Cerebellar nuclear complex (tissue), 1 donor: ENCODE data around the gene S100A2.
"Not testable (repeated sequence)": the region's sequence is repeated elsewhere in the genome, so short reads cannot be mapped to it uniquely, and the experiment has no call there.

ENCODE experiments used
- DNase-seq, 2 experiments: peaks; one replicate each; lab custom pipeline; 2025; lab: John Stamatoyannopoulos, UW

S100A2 gene

GRCh38 chr1:153588482-153588881, 22.8 kb upstream of the S100A2 start:
- DNase-seq, result no peak

DNA sequence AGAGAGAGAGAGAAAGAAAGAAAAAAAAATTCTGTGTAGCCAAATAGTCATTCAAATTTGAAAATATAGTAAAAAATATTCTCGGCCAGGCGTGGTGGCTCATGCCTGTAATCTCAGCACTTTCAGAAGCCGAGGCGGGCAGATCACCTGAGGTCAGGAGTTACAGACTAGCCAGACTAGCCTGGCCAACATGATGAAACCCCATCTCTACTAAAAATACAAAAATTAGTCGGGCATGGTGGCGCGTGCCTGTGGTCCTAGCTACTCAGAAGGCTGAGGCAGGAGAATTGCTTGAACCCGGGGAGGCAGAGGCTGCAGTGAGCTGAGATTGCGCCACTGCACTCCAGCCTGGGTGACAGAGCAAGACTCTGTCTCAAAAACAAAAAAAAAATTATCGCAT, 22.4 kb upstream of the S100A2 start:
- not testable (repeated sequence) for DNase-seq

DNA sequence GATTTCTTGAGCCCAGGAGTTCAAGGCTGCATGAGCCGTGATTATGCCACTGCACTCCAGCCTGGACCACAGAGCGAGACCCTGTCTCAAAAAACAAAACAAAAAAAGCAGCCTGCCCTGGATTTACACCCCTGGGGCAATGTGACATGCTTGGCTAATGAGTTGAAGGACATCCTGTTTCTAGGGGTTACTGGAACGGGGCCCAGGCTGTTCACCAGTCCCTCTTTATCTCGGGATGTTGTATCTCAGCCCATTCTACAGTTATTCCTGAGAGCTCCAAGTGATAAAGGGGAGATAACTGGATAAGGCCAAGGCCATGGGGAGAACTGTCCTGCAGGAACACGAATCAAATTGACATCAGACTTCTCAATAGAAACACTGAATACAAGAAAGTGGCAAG, 21.7 kb upstream of the S100A2 start:
- no peak for DNase-seq

DNA sequence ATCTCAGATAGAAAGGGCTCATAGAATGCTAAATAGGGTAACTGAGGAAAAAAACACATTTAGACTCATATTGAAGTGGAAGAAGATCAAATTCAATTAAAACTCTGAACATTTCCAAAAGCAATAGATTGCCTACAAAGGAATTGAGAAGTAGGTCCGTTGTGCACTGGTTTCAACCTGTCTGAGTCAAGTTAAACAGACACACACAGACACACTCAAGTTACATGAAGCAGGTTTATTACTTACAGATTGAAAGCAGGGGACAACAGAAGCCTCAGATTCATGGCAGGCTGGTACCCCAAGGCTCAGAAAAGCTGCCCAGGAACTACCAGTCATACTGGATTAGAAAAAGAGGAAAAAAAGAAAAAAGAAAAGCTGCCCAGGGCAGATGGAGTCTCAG, 20.7 kb upstream of the S100A2 start:
- no peak for DNase-seq

- DNase-seq, result no peak
Measured at GRCh38 chr1:153585006-153585405, 19.4 kb upstream of the S100A2 start.

DNA sequence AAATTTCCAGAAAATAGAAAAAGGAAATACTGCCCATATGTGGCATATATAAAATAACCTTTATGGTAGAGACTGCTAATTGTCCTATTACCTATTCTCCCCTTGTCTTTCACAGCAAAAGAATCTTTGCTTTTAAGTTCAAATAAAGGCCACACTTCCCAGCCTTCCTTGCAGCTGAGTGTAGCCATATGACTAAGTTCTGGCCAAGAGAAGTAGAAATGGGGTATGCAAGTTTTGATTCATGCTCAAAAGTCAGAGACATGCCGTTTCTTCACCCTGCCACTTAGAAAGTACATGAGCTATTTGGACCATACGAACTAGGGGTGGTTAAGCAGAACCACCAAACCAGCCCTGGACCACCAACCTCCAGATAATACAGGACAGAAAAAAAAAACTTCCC, 18.3 kb upstream of the S100A2 start:
- no peak for DNase-seq

DNA sequence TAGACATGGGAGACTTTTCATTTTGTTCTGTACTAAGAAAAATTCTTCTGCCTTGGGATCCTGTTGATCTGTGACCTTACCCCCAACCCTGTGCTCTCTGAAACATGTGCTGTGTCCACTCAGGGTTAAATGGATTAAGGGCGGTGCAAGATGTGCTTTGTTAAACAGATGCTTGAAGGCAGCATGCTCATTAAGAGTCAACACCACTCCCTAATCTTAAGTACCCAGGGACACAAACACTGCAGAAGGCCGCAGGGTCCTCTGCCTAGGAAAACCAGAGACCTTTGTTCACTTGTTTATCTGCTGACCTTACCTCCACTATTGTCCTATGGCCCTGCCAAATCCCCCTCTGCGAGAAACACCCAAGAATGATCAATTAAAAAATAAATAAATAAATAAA, 17.9 kb upstream of the S100A2 start:
- DNase-seq, result not testable (repeated sequence)

GRCh38 chr1:153582836-153583235, 17.2 kb upstream of the S100A2 start:
- DNase-seq, result not testable (repeated sequence)

DNA sequence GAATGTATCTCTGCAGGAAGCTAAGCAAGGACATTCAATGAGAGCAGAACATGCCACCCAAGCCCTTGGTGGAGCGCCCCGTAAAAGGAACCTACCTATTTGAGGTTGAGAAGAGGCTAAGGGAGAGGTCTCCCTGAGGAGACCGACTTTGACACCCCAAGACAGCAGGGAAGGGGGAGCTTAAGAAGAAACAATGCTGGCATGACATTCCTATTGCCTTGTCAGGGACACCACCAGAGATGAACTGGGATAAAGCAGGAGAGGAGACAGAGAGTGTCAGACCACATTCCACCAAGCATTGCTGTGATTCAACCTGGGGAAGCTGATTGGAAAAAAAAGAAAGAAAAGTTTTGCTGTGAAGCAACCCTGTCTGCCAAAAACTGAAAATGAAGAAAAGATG, 13.3 kb upstream of the S100A2 start:
- no peak for DNase-seq

- DNase-seq, result no peak
Measured at GRCh38 chr1:153578490-153578889, 12.8 kb upstream of the S100A2 start.

- no peak for DNase-seq
Measured at GRCh38 chr1:153577624-153578051, 12.0 kb upstream of the S100A2 start.

- DNase-seq, result no peak
Measured at GRCh38 chr1:153577138-153577537, 11.5 kb upstream of the S100A2 start.

GRCh38 chr1:153575497-153575896, 9.9 kb upstream of the S100A2 start:
- not testable (repeated sequence) for DNase-seq

DNA sequence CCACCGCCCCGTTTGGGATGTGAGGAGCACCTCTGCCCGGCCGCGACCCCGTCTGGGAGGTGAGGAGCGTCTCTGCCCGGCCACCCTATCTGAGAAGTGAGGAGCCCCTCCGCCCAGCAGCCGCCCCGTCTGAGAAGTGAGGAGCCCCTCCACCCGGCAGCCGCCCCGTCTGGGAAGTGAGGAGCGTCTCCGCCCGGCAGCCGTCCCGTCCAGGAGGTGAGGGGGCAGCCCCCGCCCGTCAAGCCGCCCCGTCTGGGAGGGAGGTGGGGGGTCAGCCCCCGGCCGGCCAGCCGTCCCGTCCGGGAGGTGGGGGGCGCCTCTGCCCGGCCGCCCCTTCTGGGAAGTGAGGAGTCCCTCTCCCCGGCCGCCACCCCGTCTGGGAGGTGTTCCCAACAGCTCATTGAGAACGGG, 9.4 kb upstream of the S100A2 start:
- DNase-seq, result not testable (repeated sequence)

DNA sequence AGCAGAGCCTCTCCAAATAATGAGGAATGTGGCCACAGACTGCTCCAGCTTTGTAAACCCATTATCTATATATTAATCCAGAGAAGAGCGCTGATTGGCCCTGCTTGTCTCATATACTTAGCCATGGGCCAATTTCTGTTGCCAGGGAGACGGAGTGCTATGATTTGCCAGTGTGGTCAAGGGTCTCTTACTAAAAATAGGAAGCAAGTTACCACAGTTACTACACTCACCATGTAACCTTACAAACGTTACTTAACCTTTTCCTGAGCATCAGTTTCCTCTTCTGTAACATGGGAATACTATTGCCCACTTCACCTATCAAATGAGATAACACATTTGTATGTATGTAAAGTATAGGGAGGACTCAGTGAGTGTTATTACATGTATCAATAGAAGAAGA, 7.7 kb upstream of the S100A2 start:
- no peak for DNase-seq

GRCh38 chr1:153572569-153573015, 6.9 kb upstream of the S100A2 start:
- peak in 1 of 2 experiments; percentile 32 for DNase-seq

DNA sequence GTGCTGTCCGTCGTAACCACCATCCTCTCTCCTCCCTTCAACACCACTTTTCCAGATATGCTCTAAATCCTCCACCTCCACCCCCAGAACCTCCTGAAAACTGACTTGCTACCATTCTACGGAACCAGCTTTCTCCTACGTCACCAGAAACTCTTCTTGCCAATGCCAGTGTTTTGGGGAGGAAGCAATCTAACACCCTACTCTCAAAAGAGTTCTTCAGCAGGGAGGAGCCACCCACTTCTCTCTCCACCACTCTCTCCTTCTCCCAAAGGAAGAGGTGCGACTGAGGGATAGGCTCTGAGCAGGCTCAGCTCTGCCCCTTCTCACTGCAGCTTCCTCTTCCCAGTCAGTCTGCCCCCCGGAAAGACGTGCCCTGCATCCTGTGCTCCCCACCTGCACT, 6.1 kb upstream of the S100A2 start:
- DNase-seq, result no peak

DNA sequence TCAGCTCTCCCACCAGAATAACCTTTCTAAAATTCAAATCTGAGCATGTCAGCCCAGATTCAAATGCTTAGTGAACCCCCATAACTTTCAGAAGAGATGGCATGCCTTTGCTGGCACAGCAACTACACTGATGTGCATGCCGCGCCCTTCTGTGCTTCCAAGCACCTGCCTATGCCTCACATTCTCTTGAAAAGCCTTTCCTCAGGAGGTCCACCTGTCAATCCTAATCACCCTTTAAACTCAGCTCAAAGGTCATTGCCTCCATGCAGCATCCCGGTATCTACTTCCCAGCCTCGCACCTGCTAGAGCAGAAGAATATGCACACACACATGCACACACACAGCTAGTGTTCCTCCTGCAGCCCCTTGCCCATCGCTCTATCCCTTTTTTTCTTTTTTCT, 5.2 kb upstream of the S100A2 start:
- DNase-seq, result no peak

DNA sequence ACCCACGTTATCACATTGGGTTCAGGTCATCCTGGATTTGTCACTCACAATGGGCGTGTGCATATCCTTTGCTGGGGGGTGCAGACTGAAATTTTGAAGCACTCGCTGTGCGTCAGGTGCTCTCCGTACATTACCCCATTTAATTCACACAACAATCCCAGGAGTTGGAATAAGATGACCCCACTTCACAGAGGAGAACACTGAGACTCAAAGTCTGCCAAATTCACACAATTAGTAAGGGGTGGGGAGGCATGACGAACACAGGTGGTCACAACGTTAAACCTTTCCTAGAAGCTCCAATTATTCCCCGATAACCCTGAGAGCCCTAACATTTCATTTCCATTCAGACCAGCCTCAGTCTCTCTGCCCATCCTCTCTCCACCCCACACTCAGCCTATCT, 3.8 kb upstream of the S100A2 start:
- DNase-seq, result no peak

DNA sequence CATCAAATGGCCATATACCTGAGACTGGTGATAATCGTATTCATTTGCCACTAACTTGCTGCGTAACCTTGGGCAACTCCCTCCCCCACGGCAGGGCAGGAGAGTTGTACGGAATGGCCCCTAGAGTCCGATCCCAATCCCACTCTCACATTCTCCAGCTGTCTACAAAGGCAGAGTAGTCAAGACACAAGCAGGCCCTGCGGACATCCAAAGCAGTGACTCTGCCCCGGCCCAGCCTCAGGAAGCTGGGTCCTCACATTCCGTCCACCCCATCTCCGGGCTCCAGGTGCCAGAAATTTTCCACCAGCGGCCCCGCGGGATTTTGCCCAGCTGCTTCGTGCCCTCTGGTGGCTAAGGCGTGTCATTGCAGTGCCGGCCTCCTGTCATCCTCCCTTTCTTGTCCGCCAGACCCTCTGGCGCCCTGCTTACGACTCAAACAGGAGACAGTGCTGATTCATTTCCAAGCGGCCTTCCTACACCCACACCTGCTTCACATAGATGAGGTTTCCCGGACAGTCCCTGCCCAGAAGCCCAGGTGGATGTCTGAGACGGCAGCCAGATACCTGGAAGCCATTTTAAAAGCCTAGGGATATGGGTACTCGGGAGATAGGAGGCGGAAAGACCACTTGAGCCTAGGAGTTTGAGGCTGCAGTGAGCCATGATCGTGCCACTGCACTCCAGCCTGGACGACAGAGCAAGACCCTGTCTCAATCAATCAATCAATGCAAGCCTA, 2.9 kb upstream of the S100A2 start:
- DNase-seq, result peak; percentile 10 to 66

DNA sequence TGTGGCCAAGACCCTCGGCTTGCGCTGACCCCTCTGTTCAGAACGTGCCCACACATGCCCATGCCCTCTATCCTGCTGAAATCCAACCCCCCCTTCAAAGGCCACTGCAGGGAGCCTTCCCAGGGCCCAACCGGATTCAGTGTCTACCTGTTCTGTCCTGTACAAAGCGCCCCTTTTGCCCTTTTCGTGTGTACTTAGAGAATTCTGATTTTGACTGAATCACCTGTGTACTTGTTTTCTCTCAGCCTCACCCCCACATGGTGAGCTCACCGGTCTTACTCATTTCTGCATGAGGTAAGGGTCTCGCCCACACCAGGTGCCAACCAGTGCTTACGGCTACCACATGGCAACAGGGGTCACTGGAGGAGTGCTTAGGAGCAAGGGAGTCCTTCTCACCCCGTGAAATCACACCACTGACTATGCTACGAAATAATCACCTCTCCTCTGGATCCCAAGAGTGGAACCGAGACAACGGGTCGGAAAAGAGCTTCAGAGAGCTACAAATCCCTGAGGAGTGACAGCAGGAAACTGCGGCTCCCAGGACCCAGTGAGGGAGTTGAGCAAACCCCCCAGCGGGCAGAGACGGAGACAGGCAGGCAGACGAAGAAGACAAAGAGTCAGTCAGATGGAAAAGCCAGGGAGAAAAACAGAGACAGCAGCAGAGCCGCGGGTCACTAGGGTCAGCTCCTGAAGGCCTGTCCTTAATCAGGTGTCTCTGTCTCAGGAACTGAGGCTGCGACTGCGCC, 2.1 kb upstream of the S100A2 start:
- DNase-seq, result no peak

GRCh38 chr1:153566414-153567371, 1.0 kb upstream of the S100A2 start:
- DNase-seq, result no peak
